ENCODE data around the gene CALD1. TPM values are rescaled to one million over a fixed set of nuclear protein-coding genes. Genes with fewer than 3 reads are reported as not detected.

Gene CALD1
- total RNA-seq, 2 experiments from 2014 or later: 0.33 TPM; not detected in 1

DNA sequence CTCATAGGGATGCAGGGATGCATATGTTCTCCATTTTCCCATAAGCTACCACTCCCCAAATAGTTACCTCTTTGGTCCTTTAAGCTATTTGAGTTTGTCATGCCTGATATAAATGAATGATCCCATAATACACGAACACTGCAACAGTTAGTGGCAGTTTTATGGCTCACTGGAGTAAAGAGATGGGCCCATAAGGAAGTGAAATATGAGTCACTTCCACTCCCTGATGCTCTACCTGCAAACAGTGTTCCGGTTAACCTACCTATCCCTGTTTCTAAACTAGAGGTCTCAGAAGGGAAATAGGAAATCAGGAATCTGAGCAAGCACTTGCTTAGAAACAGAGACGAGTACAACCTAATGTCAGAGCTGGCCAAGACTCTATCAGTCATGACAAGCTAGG lies 71.7 kb downstream of the CALD1 start:
- TF ChIP-seq, protein P1, sequence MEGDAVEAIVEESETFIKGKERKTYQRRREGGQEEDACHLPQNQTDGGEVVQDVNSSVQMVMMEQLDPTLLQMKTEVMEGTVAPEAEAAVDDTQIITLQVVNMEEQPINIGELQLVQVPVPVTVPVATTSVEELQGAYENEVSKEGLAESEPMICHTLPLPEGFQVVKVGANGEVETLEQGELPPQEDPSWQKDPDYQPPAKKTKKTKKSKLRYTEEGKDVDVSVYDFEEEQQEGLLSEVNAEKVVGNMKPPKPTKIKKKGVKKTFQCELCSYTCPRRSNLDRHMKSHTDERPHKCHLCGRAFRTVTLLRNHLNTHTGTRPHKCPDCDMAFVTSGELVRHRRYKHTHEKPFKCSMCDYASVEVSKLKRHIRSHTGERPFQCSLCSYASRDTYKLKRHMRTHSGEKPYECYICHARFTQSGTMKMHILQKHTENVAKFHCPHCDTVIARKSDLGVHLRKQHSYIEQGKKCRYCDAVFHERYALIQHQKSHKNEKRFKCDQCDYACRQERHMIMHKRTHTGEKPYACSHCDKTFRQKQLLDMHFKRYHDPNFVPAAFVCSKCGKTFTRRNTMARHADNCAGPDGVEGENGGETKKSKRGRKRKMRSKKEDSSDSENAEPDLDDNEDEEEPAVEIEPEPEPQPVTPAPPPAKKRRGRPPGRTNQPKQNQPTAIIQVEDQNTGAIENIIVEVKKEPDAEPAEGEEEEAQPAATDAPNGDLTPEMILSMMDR (IDR thresholded peaks at IDR 0.05): no peak
- DNase-seq (no peak), ATAC-seq (ENCODE audit: poor library complexity) (no peak)
- H3K27ac ChIP-seq (ENCODE audit: low read depth in 1 of 2, low read length in 2 of 2): no peak overlapping the region
- H3K4me1 ChIP-seq (ENCODE audit: insufficient read depth, low read length): peaks cover 9% of the 10 kb centered on the region
- H3K9me3 ChIP-seq (ENCODE audit: control insufficient read depth in 1 of 2, insufficient read depth in 1 of 2, low read length in 2 of 2): no peaks in the 10 kb centered on the region
- Mint-ChIP-seq H3K9me3 (peaks cover 2% of the 10 kb centered on the region), H3K27me3 (no peaks in the 10 kb centered on the region), H3K36me3 (ENCODE audit: low read depth) (peaks cover 18% of the 10 kb centered on the region), H3K4me1 (ENCODE audit: low read depth) (peaks cover 20% of the 10 kb centered on the region), H3K27ac (no peak overlapping the region), H3K4me3 (no peak overlapping the region)
- H3K27me3 ChIP-seq (ENCODE audit: control insufficient read depth in 1 of 2, insufficient read depth in 2 of 2, low read length in 2 of 2): no peaks in the 10 kb centered on the region
- POLR2A ChIA-PET: interaction anchor here (1.5 kb wide), 1 partner anchor 9 kb away, joined by 5 read pairs; no protein-coding TSS in a partner anchor
- intact Hi-C loops (cut with DNase I, micrococcal nuclease): no loop called here
- H3K4me3 ChIP-seq (ENCODE audit: low read length): no peak overlapping the region
- CTCF ChIA-PET: no interaction called here
- no peaks in the 10 kb centered on the region for H3K36me3 ChIP-seq (ENCODE audit: insufficient read depth, low read length)

DNA sequence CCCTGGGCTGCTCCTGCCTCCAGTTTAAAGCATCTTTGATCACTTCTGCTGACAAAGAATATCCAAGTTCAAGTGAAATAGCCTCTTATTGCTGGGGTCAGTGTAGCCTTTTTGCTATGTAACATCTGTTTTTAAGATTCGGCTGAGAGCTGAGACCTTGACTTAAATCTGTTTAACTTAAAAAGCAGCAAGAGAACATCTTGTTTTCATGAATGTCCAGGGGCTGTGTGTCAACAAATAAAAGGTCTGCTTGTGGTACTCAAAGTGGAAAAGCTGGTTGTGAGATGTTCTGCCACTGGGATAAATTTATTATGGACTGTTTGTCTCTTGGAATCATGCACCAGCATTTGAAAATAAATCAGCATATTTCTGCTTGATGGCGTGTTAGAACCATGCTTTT lies 73.2 kb downstream of the CALD1 start:
- POLR2A ChIA-PET: no interaction called here
- H3K9me3 Mint-ChIP-seq: peaks cover 2% of the 10 kb centered on the region

GRCh38 chr7:134854816-134855215 lies 75.4 kb downstream of the CALD1 start:
- Mint-ChIP-seq H3K4me1 (ENCODE audit: low read depth) (peaks cover 31% of the 10 kb centered on the region), H3K4me3 (no peak overlapping the region), H3K27me3 (no peaks in the 10 kb centered on the region), H3K27ac (peak overlapping the region; percentile 76), H3K9me3 (peaks cover 2% of the 10 kb centered on the region), H3K36me3 (ENCODE audit: low read depth) (peaks cover 32% of the 10 kb centered on the region)
- ATAC-seq (ENCODE audit: poor library complexity) (no peak), DNase-seq (peak in 1 of 14 experiments; percentile 20)
- Histone ChIP-seq H3K9me3 (ENCODE audit: control insufficient read depth in 1 of 2, insufficient read depth in 1 of 2, low read length in 2 of 2) (no peaks in the 10 kb centered on the region), H3K4me3 (ENCODE audit: low read length) (no peak overlapping the region), H3K4me1 (ENCODE audit: insufficient read depth, low read length) (peaks cover 12% of the 10 kb centered on the region), H3K27ac (ENCODE audit: low read depth in 1 of 2, low read length in 2 of 2) (no peak overlapping the region), H3K27me3 (ENCODE audit: control insufficient read depth in 1 of 2, insufficient read depth in 2 of 2, low read length in 2 of 2) (no peaks in the 10 kb centered on the region), H3K36me3 (ENCODE audit: insufficient read depth, low read length) (no peaks in the 10 kb centered on the region)
- intact Hi-C loops (cut with DNase I, micrococcal nuclease): no loop called here
- TF ChIP-seq, protein P1 (IDR thresholded peaks at IDR 0.05): no peak
- CTCF ChIA-PET: no interaction called here
- POLR2A ChIA-PET: no interaction called here

More for the DNA sequence above, 73.2 kb downstream of the CALD1 start:
- H3K4me3 ChIP-seq (ENCODE audit: low read length): no peak overlapping the region
- TF ChIP-seq, protein P1 (IDR thresholded peaks at IDR 0.05): no peak
- H3K27me3 ChIP-seq (ENCODE audit: control insufficient read depth in 1 of 2, insufficient read depth in 2 of 2, low read length in 2 of 2): no peaks in the 10 kb centered on the region
- intact Hi-C loops (cut with DNase I, micrococcal nuclease): no loop called here
- ATAC-seq (ENCODE audit: poor library complexity) (no peak), DNase-seq (no peak)
- H3K4me1 ChIP-seq (ENCODE audit: insufficient read depth, low read length): peaks cover 12% of the 10 kb centered on the region
- Mint-ChIP-seq H3K27ac (no peak overlapping the region), H3K4me3 (no peak overlapping the region), H3K4me1 (ENCODE audit: low read depth) (peaks cover 28% of the 10 kb centered on the region), H3K27me3 (no peaks in the 10 kb centered on the region), H3K36me3 (ENCODE audit: low read depth) (peaks cover 25% of the 10 kb centered on the region)
- CTCF ChIA-PET: no interaction called here
- no peaks in the 10 kb centered on the region for H3K36me3 ChIP-seq (ENCODE audit: insufficient read depth, low read length)
- H3K27ac ChIP-seq (ENCODE audit: low read depth in 1 of 2, low read length in 2 of 2): no peak overlapping the region
- H3K9me3 ChIP-seq (ENCODE audit: control insufficient read depth in 1 of 2, insufficient read depth in 1 of 2, low read length in 2 of 2): no peaks in the 10 kb centered on the region
